Uterus (tissue), 2 donors: ENCODE results near the gene RASD2.

Source experiments
- POLR2A ChIP-seq, 2 donors: fragments of 450-650 bp; IDR thresholded peaks; one replicate each; pipeline ENCODE4 v1.6.1; 2016; ENCODE audit warnings: antibody characterized with exemption in 2 of 2, mild to moderate bottlenecking in 1 of 2, moderate library complexity in 1 of 2
- TF ChIP-seq, protein P1 (sequence below), 4 experiments: fragments of 200-600 bp in 2 of 4; fragments of 450-650 bp in 2 of 4; sonication (generic) in 2 of 4; IDR thresholded peaks; one replicate each; pipeline ENCODE4 v1.5.1; 2016 to 2019; ENCODE audit warnings: antibody characterized with exemption in 4 of 4, mild to moderate bottlenecking in 2 of 4, moderate library complexity in 1 of 4

GRCh38 chr22:35509451-35509850 lies 31.2 kb upstream of the RASD2 start:
- TF ChIP-seq, protein P1, sequence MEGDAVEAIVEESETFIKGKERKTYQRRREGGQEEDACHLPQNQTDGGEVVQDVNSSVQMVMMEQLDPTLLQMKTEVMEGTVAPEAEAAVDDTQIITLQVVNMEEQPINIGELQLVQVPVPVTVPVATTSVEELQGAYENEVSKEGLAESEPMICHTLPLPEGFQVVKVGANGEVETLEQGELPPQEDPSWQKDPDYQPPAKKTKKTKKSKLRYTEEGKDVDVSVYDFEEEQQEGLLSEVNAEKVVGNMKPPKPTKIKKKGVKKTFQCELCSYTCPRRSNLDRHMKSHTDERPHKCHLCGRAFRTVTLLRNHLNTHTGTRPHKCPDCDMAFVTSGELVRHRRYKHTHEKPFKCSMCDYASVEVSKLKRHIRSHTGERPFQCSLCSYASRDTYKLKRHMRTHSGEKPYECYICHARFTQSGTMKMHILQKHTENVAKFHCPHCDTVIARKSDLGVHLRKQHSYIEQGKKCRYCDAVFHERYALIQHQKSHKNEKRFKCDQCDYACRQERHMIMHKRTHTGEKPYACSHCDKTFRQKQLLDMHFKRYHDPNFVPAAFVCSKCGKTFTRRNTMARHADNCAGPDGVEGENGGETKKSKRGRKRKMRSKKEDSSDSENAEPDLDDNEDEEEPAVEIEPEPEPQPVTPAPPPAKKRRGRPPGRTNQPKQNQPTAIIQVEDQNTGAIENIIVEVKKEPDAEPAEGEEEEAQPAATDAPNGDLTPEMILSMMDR (IDR thresholded peaks at IDR 0.05): no peak
- TF ChIP-seq POLR2A (IDR thresholded peaks at IDR 0.05): no peak
